ENCODE results near the gene ZNF550.

GRCh38 chr19:57606931-57607330, 47.3 kb upstream of the ZNF550 start:
- TF ChIP-seq GATA3 (IDR thresholded peaks at IDR 0.05; ENCODE audit: low read depth, low read length) (no peak), GATA2 (IDR thresholded peaks at IDR 0.05; ENCODE audit: low read depth, low read length) (no peak)

Data from SH-SY5Y (cell line).